Lung (tissue), 12 donors: ENCODE data around the gene KCNMB2. TPM values are rescaled to one million over a fixed set of nuclear protein-coding genes. Genes with fewer than 3 reads are reported as not detected.

ENCODE experiments used
- ATAC-seq: fragments of 200-7000 bp; cut with Tn5 transposase; one replicate; pipeline ENCODE4 v1.9.1; 2020; ENCODE audit warnings: moderate number of reproducible peaks; ENCODE audit not compliant: insufficient read depth, low FRiP score
- DNase-seq, 3 donors: peaks; one replicate each; pipeline ENCODE4 v3.0.0-alpha.2; 2013 to 2017
- H3K27ac ChIP-seq, 2 donors: one replicate each; pipeline ENCODE4 v1.5.1; 2013; ENCODE audit warnings: mild to moderate bottlenecking in 2 of 2, moderate library complexity in 2 of 2, control low read depth in 1 of 2, inconsistent platforms in 1 of 2, low read depth in 1 of 2, low read length in 1 of 2
- H3K27me3 ChIP-seq, 3 donors: one replicate each; pipeline ENCODE4 v1.5.1; 2013; ENCODE audit warnings: low read length in 2 of 3; ENCODE audit not compliant: control insufficient read depth in 3 of 3, insufficient read depth in 3 of 3
- H3K36me3 ChIP-seq, 4 donors: one replicate each; pipeline ENCODE4 v1.5.1; 2013; ENCODE audit warnings: low read length in 4 of 4, mild to moderate bottlenecking in 1 of 4, moderate library complexity in 1 of 4; ENCODE audit not compliant: control insufficient read depth in 4 of 4, insufficient read depth in 4 of 4
- H3K4me1 ChIP-seq, 5 donors: one replicate each; pipeline ENCODE4 v1.5.1; 2013; ENCODE audit warnings: low read length in 5 of 5, mild to moderate bottlenecking in 2 of 5, moderate library complexity in 1 of 5; ENCODE audit not compliant: control insufficient read depth in 5 of 5, insufficient read depth in 5 of 5
- H3K4me3 ChIP-seq: one replicate; pipeline ENCODE4 v1.5.1; 2013; ENCODE audit warnings: mild to moderate bottlenecking, control low read depth, moderate library complexity
- H3K9ac ChIP-seq, 2 donors: one replicate each; pipeline ENCODE4 v1.5.1; 2013; ENCODE audit warnings: low read length in 2 of 2, control low read depth in 1 of 2; ENCODE audit not compliant: insufficient read depth in 1 of 2
- H3K9me3 ChIP-seq, 4 donors: one replicate each; pipeline ENCODE4 v1.5.1; 2013; ENCODE audit warnings: low read length in 3 of 4, mild to moderate bottlenecking in 1 of 4, moderate library complexity in 1 of 4; ENCODE audit not compliant: control insufficient read depth in 4 of 4, insufficient read depth in 3 of 4
- CTCF ChIP-seq: IDR thresholded peaks from 2 replicates; pipeline ENCODE4 v1.5.1; 2012; ENCODE audit warnings: mild to moderate bottlenecking; ENCODE audit errors: control extremely low read depth, extremely low read depth
- WGBS, 2 donors: extraction: QIAGEN DNeasy Blood & Tissue Kit; methylation state at CpG; one replicate each; pipeline ENCODE4 v1.1.7; 2013; 5-methylcytosine and 5-hydroxymethylcytosine counted together
- polyA plus RNA-seq, 2 donors: library from polyadenylated mRNA; stranded (reverse); fragments of 200-250 nt; gene quantifications; one replicate each; pipeline ENCODE4 v1.2.1, GENCODE V29; 2013
- total RNA-seq, 2 donors: library from RNA; depleted of rRNA in 1 of 2; stranded (reverse); fragments of >200 nt in 1 of 2; gene quantifications; one replicate each; pipeline ENCODE4 v1.2.1, GENCODE V29; 2014 to 2021
- donor health status: control.
- donor health status: control.
- donor health status: Bipolar disorder and iron deficiency.
- donor health status: healthy.
- donor health status: DM: yes; HTN: yes; CAD: no.

KCNMB2 gene
- total and polyA plus RNA-seq, 4 donors = 0.62 to 12.2 (median 1.2) TPM

GRCh38 chr3:178669758-178670157 lies 133.5 kb downstream of the KCNMB2 start:
- WGBS, 2 donors = 92 to 96% methylated on average over 2 of the region's 2 CpGs
- no peak for TF ChIP-seq CTCF
- Histone ChIP-seq H3K27ac (peak overlapping the region in 1 of 2 donors; percentile 12), H3K9ac (peak overlapping the region in 1 of 2 donors; percentile 0), H3K9me3 (no peaks in the 10 kb centered on the region), H3K36me3 (no peaks in the 10 kb centered on the region), H3K4me3 (no peak overlapping the region), H3K27me3 (no peaks in the 10 kb centered on the region), H3K4me1 (peaks cover 0 to 16% (median 0%) of the 10 kb centered on the region in 5 donors)
- ATAC-seq = no peak
- DNase-seq = no peak

- ATAC-seq (no peak), DNase-seq (no peak)
- H3K4me1 ChIP-seq = peaks cover 0 to 16% (median 0%) of the 10 kb centered on the region in 5 donors
- H3K9me3 ChIP-seq = peaks cover 0 to 3% (median 0%) of the 10 kb centered on the region in 4 donors
- WGBS, 2 donors = 43 to 55% methylated on average over 3 of the region's 3 CpGs
- H3K36me3 ChIP-seq = no peaks in the 10 kb centered on the region
- no peak for TF ChIP-seq CTCF
- no peak overlapping the region for H3K9ac ChIP-seq
- H3K27ac ChIP-seq = no peak overlapping the region
- H3K27me3 ChIP-seq = no peaks in the 10 kb centered on the region
- no peak overlapping the region for H3K4me3 ChIP-seq
Measured at GRCh38 chr3:178671377-178671776, 135.1 kb downstream of the KCNMB2 start.

GRCh38 chr3:178671791-178672190 lies 135.6 kb downstream of the KCNMB2 start:
- Histone ChIP-seq H3K27ac (no peak overlapping the region), H3K36me3 (no peaks in the 10 kb centered on the region), H3K9me3 (peaks cover 0 to 3% (median 0%) of the 10 kb centered on the region in 4 donors), H3K4me3 (no peak overlapping the region), H3K27me3 (no peaks in the 10 kb centered on the region), H3K4me1 (peaks cover 0 to 16% (median 3%) of the 10 kb centered on the region in 5 donors), H3K9ac (no peak overlapping the region)
- TF ChIP-seq CTCF = no peak
- ATAC-seq = peak; percentile 50
- peak; percentile 13 to 71 (median 44) for DNase-seq
- 5 to 32% methylated on average over 1 of the region's 1 CpG for WGBS, 2 donors

- no peak for DNase-seq
- no peak for ATAC-seq
- H3K4me1 ChIP-seq = peaks cover 0 to 16% (median 6%) of the 10 kb centered on the region in 5 donors
- TF ChIP-seq CTCF = no peak
- no peaks in the 10 kb centered on the region for H3K27me3 ChIP-seq
- no peak overlapping the region for H3K4me3 ChIP-seq
- peaks cover 0 to 3% (median 0%) of the 10 kb centered on the region in 4 donors for H3K9me3 ChIP-seq
- WGBS, 2 donors = 60 to 94% methylated on average over 3 of the region's 3 CpGs
- no peaks in the 10 kb centered on the region for H3K36me3 ChIP-seq
- H3K27ac ChIP-seq = no peak overlapping the region
- no peak overlapping the region for H3K9ac ChIP-seq
Measured at GRCh38 chr3:178672275-178672674, 136.0 kb downstream of the KCNMB2 start.
